Inflammatory macrophage treated with lipopolysaccharide for 4 hours (primary cell): ENCODE data around the gene ZNRF3.

ENCODE experiments used
- DNase-seq: peaks from one replicate; pipeline ENCODE4 v3.0.0-alpha.2; 2020

Gene ZNRF3

DNA sequence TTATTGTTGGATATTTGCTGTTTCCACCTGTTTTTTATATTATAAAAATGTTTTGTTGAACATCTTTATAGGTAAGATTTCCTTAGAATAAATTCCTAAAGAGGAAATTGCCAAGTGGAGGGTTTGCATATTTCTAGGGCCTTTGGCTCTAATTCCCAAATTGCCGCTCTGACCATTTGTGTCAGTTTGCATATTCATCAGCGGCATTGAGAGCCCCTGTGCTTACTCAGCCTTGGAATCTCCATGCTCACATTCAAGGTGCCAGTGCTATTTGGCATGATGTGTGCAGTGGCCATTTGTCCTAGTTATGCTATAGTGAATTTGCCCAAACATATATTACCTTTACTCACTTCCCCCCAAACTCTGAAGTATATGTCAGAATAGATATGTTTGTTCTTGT lies 214.9 kb downstream of the ZNRF3 start:
- DNase-seq = no peak

DNA sequence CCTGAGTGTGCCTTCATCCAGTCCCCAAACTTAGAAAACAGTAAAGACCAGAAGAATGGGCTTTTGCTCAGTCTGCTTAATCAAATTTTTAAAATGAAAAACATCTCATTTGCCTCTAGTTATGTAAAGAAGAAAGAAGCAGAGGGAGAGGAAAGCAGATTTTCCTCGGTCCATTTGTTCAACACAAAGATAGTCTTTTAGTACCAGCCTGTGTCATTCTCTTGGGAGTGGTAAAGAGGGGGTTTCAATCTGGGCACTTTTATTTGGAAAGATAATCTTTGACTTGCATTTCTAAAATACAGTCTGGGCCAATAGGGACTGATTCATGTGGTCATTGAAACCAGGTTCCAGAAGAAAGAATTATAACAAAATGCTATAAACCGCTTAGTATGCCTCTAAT lies 218.9 kb downstream of the ZNRF3 start:
- no peak for DNase-seq

DNA sequence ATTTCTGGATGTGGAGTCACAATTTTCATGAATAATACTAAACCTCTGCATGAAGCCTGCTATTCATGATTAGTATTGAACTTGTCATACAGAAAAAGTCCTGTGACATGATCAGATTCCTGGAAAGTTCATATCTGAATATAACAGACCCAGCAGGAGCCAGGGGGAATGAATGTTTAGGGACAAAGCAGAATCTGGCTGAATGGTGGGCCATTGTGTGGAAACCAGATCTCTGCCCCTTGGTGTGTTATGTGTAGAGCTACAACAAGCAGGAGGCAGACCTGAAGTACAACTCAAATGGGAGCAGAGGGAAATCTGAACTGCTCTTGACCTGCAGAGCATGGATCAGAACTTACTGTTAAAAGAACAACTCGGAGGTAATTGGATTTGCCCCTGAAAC lies 219.7 kb downstream of the ZNRF3 start:
- DNase-seq = no peak

DNA sequence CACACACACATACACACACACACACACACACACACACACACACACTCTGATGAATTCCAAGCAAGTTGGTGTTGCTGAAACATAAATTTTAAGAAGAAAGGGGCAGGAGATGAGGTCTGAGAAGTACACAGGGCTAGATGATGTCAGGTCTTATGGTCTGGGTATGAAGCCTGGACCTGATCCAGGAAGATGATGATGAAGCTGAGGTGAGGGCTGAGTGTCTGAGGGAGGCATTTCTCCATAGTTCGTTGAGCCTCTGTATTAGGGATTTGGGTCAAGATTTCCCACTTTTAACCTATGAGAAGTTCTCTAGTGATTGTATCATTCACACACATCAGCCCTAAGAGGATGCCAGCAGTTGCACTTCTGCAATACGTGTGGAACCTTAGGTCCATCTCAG lies 222.1 kb downstream of the ZNRF3 start:
- DNase-seq = no peak

DNA sequence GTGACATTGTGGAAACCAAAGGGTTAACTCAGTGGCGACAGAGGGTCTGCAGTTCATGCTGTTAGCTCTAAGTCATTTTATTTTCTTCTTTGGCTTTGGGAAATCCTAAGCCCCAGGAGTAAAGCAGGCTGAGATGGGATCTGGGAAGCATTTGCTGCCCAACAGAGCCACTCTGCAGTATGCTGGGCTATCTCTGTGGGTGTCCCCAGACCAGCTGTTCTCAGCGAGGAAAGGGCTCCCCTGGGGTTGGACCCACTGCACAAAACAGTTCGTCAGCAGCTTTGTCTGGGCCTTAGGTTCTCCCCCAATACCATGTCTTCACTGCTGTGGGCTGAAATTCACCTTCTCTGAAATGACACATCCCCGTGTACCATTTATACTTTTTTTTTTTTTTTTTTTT lies 223.5 kb downstream of the ZNRF3 start:
- DNase-seq = no peak
